Progenitor cell of endocrine pancreas (in vitro differentiated cells): ENCODE measurements around the gene RPRD1A. TPM values are rescaled to one million over a fixed set of nuclear protein-coding genes. Genes with fewer than 3 reads are reported as not detected.

ENCODE experiments used
- DNase-seq: peaks from one replicate; pipeline ENCODE4 v3.0.0; 2021; ENCODE audit warnings: low spot score; ENCODE audit not compliant: unreplicated experiment
- H3K27ac Mint-ChIP-seq: 2 replicates; pipeline ENCODE4 v1.8.0; 2021; ENCODE audit warnings: mild to moderate bottlenecking, moderate library complexity, mixed read lengths
- H3K27me3 Mint-ChIP-seq: 2 replicates; pipeline ENCODE4 v1.8.0; 2021; ENCODE audit warnings: mixed read lengths
- H3K36me3 Mint-ChIP-seq: 2 replicates; pipeline ENCODE4 v1.8.0; 2022; ENCODE audit warnings: mixed read lengths; ENCODE audit not compliant: insufficient read depth
- H3K4me1 Mint-ChIP-seq: 2 replicates; pipeline ENCODE4 v1.8.0; 2021; ENCODE audit warnings: low read depth, mixed read lengths
- H3K4me3 Mint-ChIP-seq: 2 replicates; pipeline ENCODE4 v1.8.0; 2021; ENCODE audit warnings: low read depth, mild to moderate bottlenecking, moderate library complexity, mixed read lengths
- H3K9me3 Mint-ChIP-seq: 2 replicates; pipeline ENCODE4 v1.8.0; 2021; ENCODE audit warnings: low read depth, mixed read lengths
- total RNA-seq: library from RNA; stranded (reverse); gene quantifications from 2 replicates; pipeline ENCODE4 v1.2.1, GENCODE V29; 2021
- TF ChIP-seq, protein P1 (sequence below): fragments of 200-600 bp; sonication (generic); IDR thresholded peaks from one replicate; pipeline ENCODE4 v1.5.0; 2021; ENCODE audit warnings: antibody characterized with exemption, mild to moderate bottlenecking; ENCODE audit not compliant: unreplicated experiment

RPRD1A gene
- total RNA-seq, 1 donor from 2014 or later = 72.4 TPM

DNA sequence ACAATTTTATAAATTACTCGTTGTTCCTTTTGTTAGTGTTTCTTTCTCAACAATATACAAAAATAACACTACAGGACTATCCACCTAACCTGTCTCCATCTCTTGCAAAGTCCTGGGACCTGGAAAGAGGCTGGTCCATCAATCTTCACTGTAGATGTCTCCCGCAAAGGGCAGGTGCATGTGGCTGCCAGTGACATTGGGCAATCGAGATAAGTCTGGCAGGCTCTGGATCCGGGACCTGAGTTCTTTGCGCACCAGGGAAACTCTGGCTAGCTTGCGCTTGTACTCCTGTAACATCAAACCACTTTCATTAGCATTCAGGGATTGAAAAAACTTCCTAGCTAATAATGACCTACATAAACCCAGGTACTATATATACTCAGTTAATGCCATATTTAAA lies 74.3 kb downstream of the RPRD1A start:
- Mint-ChIP-seq H3K27ac (no peak overlapping the region), H3K4me3 (no peak overlapping the region), H3K27me3 (no peaks in the 10 kb centered on the region), H3K9me3 (no peaks in the 10 kb centered on the region), H3K4me1 (no peaks in the 10 kb centered on the region), H3K36me3 (peaks cover 2% of the 10 kb centered on the region)
- no peak for DNase-seq
- TF ChIP-seq, protein P1, sequence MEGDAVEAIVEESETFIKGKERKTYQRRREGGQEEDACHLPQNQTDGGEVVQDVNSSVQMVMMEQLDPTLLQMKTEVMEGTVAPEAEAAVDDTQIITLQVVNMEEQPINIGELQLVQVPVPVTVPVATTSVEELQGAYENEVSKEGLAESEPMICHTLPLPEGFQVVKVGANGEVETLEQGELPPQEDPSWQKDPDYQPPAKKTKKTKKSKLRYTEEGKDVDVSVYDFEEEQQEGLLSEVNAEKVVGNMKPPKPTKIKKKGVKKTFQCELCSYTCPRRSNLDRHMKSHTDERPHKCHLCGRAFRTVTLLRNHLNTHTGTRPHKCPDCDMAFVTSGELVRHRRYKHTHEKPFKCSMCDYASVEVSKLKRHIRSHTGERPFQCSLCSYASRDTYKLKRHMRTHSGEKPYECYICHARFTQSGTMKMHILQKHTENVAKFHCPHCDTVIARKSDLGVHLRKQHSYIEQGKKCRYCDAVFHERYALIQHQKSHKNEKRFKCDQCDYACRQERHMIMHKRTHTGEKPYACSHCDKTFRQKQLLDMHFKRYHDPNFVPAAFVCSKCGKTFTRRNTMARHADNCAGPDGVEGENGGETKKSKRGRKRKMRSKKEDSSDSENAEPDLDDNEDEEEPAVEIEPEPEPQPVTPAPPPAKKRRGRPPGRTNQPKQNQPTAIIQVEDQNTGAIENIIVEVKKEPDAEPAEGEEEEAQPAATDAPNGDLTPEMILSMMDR = no peak

DNA sequence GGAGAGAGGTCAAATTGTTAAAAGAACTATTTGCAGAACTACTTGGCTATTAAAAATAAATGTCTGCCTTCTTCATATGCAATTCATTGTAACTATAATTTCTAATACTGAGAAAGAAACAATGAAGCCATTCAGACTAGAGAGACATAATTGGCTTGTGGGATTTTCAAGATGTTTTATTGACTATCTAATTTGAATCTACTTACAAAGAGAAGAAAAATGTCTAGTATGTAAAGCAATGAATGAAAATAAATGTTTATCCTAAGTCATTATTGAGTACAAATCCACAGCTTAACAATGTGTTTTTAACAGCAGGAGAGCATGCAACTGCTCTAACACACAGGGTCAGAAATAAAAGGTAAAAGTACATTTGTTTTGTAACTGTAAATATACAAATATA lies 75.7 kb downstream of the RPRD1A start:
- TF ChIP-seq, protein P1 = no peak
- H3K9me3 Mint-ChIP-seq = no peaks in the 10 kb centered on the region

DNA sequence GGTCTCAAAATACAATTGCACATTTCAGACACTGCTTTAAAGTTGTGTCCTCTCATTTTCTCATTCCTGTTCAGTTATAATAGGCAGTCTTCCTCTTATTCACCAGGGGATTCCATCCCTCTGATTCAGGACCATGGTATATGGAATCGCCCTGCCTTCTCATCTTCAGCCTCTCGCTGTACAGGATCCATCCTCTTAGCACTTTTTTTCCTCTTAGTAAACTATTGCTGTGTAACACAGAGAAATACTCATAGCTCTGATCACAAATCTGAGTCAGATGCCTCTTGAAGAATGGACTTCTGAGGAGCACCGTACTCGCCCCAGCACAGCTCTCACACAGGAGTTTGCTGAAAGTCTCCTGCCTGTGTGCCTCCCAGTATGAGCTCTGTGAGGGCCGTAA lies 83.5 kb downstream of the RPRD1A start:
- no peaks in the 10 kb centered on the region for H3K4me1 Mint-ChIP-seq
- H3K9me3 Mint-ChIP-seq = no peaks in the 10 kb centered on the region
- H3K27me3 Mint-ChIP-seq = no peaks in the 10 kb centered on the region
- DNase-seq = no peak
- H3K36me3 Mint-ChIP-seq = peaks cover 18% of the 10 kb centered on the region
- no peak overlapping the region for H3K27ac Mint-ChIP-seq
- TF ChIP-seq, protein P1 = no peak
- no peak overlapping the region for H3K4me3 Mint-ChIP-seq

More for the DNA sequence above, 75.7 kb downstream of the RPRD1A start:
- H3K27me3 Mint-ChIP-seq = no peaks in the 10 kb centered on the region
- H3K27ac Mint-ChIP-seq = no peak overlapping the region
- peaks cover 5% of the 10 kb centered on the region for H3K36me3 Mint-ChIP-seq
- H3K4me3 Mint-ChIP-seq = no peak overlapping the region
- DNase-seq = no peak
- no peaks in the 10 kb centered on the region for H3K4me1 Mint-ChIP-seq

DNA sequence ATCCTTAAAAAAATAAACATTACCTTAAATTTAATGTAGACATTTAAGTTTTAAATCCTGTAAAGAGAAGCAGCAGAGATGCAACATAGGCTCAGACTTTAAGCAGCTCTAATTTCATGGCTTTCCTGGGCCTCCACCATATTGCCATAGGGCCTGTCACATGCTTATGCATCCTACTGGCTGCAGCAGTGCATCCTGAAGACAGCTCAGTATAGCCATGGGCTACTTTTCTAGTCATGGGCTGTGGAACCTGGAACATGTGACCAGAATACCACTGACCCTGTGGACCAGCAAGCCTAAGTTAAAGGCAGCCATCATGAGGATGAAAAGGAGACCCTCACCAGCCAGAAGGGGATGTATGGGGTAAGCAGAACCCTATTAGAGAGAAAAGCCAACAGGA lies 84.2 kb downstream of the RPRD1A start:
- DNase-seq = no peak
- peaks cover 25% of the 10 kb centered on the region for H3K36me3 Mint-ChIP-seq
- no peaks in the 10 kb centered on the region for H3K4me1 Mint-ChIP-seq

DNA sequence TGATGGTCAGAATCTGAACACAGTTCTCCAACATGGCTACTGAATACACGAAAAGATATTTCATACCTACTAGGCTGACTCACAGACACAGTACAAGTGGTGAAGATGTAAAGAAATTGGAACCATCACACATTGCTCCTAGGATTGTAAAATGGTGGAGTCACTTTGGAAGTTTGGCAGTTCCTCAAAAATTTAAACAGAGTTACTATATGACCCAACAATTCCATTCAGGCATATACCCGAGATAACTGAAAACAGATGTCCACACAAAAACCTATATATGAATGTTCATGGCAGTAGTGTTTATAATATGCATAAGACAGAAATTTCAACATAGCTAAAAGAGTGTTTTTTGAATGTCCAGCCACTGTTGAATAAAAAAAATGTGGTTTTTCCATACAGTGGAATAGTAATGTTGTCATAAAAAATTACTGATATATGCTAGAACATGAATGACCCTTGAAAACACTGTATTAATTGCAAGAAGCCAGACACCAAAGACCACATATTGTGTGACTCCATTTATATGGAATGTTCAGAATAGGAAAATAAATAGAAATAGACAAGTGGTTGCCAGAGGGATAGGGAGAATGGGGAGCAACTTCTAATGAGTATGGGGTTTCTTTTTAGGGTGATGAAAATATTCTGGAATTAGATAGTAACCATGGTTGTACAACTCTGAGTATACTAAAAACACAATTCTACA lies 84.8 kb downstream of the RPRD1A start:
- TF ChIP-seq, protein P1 = no peak
- DNase-seq = no peak
- no peaks in the 10 kb centered on the region for H3K9me3 Mint-ChIP-seq
- no peak overlapping the region for H3K4me3 Mint-ChIP-seq
- H3K4me1 Mint-ChIP-seq = no peaks in the 10 kb centered on the region
- H3K27me3 Mint-ChIP-seq = no peaks in the 10 kb centered on the region
- peaks cover 30% of the 10 kb centered on the region for H3K36me3 Mint-ChIP-seq
- no peak overlapping the region for H3K27ac Mint-ChIP-seq

More for the DNA sequence above, 84.2 kb downstream of the RPRD1A start:
- TF ChIP-seq, protein P1 = no peak
- Mint-ChIP-seq H3K27me3 (no peaks in the 10 kb centered on the region), H3K4me3 (no peak overlapping the region), H3K9me3 (no peaks in the 10 kb centered on the region), H3K27ac (no peak overlapping the region)
